ENCODE measurements around the gene CCT8L2. TPM values are rescaled to one million over a fixed set of nuclear protein-coding genes. Genes with fewer than 3 reads are reported as not detected.
"Not testable (repeated sequence)": the region's sequence is repeated elsewhere in the genome, so short reads cannot be mapped to it uniquely, and the experiment has no call there.

The CCT8L2 gene
- total RNA-seq, 1 experiment from 2014 or later: not detected

GRCh38 chr22:16625018-16625417 lies 32.4 kb upstream of the CCT8L2 start:
- H4K91ac ChIP-seq (ENCODE audit: insufficient read length, low read depth, low read length); H3K23me2 ChIP-seq (ENCODE audit: insufficient read length, low read depth, low read length, poor library complexity, severe bottlenecking); H2AK5ac ChIP-seq (ENCODE audit: insufficient read length, low read length); H3K4me2 ChIP-seq (ENCODE audit: insufficient read depth, insufficient read length, low read length); H3K27me3 Mint-ChIP-seq (ENCODE audit: low read depth); H3K4me1 Mint-ChIP-seq; H4K8ac ChIP-seq (replicated peaks; ENCODE audit: insufficient read length, low read depth, low read length); H3K9me3 ChIP-seq (ENCODE audit: control insufficient read depth, low read depth, low read length); H3K23ac ChIP-seq (ENCODE audit: insufficient read length, low read depth, low read length); H4K5ac ChIP-seq (ENCODE audit: insufficient read length, low read depth, low read length); H3K14ac ChIP-seq (ENCODE audit: insufficient read depth, low read length); H3K4ac ChIP-seq (ENCODE audit: low read depth, low read length); H3K36me3 Mint-ChIP-seq (ENCODE audit: insufficient read depth in 1 of 3, low read depth in 3 of 3); H3K9ac ChIP-seq (ENCODE audit: extremely low read depth, insufficient read length, low read length); H3K56ac ChIP-seq (ENCODE audit: insufficient read length, low read depth, low read length); H4K20me1 ChIP-seq (ENCODE audit: control insufficient read depth, insufficient read depth, insufficient read length); H3K27me3 ChIP-seq (ENCODE audit: insufficient read depth, low read length); H3K4me3 Mint-ChIP-seq; H2BK12ac ChIP-seq (ENCODE audit: insufficient read length, low read depth, low read length); H3K27ac Mint-ChIP-seq; H3K18ac ChIP-seq (ENCODE audit: insufficient read length, low read depth, low read length); H2BK15ac ChIP-seq (ENCODE audit: low read depth, low read length); H3T11ph ChIP-seq (ENCODE audit: low read length); H2BK120ac ChIP-seq (ENCODE audit: low read depth, low read length, poor library complexity, severe bottlenecking); H3K79me1 ChIP-seq (ENCODE audit: insufficient read depth, low read depth, low read length, poor library complexity, severe bottlenecking); H3K4me1 ChIP-seq (ENCODE audit: insufficient read depth, low read length); H2AFZ ChIP-seq (ENCODE audit: low read length); H2BK5ac ChIP-seq (ENCODE audit: insufficient read length, low read length); H3K79me2 ChIP-seq (ENCODE audit: insufficient read depth, low read length); H2BK20ac ChIP-seq (ENCODE audit: low read depth, low read length, poor library complexity, severe bottlenecking); H3K27ac ChIP-seq (ENCODE audit: insufficient read length, low read depth, low read length); DNase-seq: not testable (repeated sequence)
- WGBS (ENCODE audit: extremely low coverage, insufficient read length, low lambda C conversion rate): no CpG with 5 or more reads among the region's 2 CpGs
- H3K9me3 Mint-ChIP-seq: peaks cover 64 to 80% of the 10 kb centered on the region in 2 experiments

- H3K36me3 Mint-ChIP-seq (ENCODE audit: insufficient read depth in 1 of 3, low read depth in 3 of 3); H3K9me3 ChIP-seq (ENCODE audit: control insufficient read depth, low read depth, low read length); H3K79me1 ChIP-seq (ENCODE audit: insufficient read depth, low read depth, low read length, poor library complexity, severe bottlenecking); H3K4me3 Mint-ChIP-seq; H3K27me3 Mint-ChIP-seq (ENCODE audit: low read depth); H2BK12ac ChIP-seq (ENCODE audit: insufficient read length, low read depth, low read length); H4K8ac ChIP-seq (replicated peaks; ENCODE audit: insufficient read length, low read depth, low read length); H3K4ac ChIP-seq (ENCODE audit: low read depth, low read length); H4K91ac ChIP-seq (ENCODE audit: insufficient read length, low read depth, low read length); H2BK15ac ChIP-seq (ENCODE audit: low read depth, low read length); H3K4me1 Mint-ChIP-seq; H3K27ac ChIP-seq (ENCODE audit: insufficient read length, low read depth, low read length); H2BK5ac ChIP-seq (ENCODE audit: insufficient read length, low read length); H3K14ac ChIP-seq (ENCODE audit: insufficient read depth, low read length); H3K79me2 ChIP-seq (ENCODE audit: insufficient read depth, low read length); H3K23ac ChIP-seq (ENCODE audit: insufficient read length, low read depth, low read length); H3K4me2 ChIP-seq (ENCODE audit: insufficient read depth, insufficient read length, low read length); H2AFZ ChIP-seq (ENCODE audit: low read length); H2BK120ac ChIP-seq (ENCODE audit: low read depth, low read length, poor library complexity, severe bottlenecking); H3K23me2 ChIP-seq (ENCODE audit: insufficient read length, low read depth, low read length, poor library complexity, severe bottlenecking); H4K5ac ChIP-seq (ENCODE audit: insufficient read length, low read depth, low read length); DNase-seq; H2AK5ac ChIP-seq (ENCODE audit: insufficient read length, low read length); H3K18ac ChIP-seq (ENCODE audit: insufficient read length, low read depth, low read length); H3T11ph ChIP-seq (ENCODE audit: low read length); H3K27me3 ChIP-seq (ENCODE audit: insufficient read depth, low read length); H3K9ac ChIP-seq (ENCODE audit: extremely low read depth, insufficient read length, low read length); H4K20me1 ChIP-seq (ENCODE audit: control insufficient read depth, insufficient read depth, insufficient read length); H3K56ac ChIP-seq (ENCODE audit: insufficient read length, low read depth, low read length); H3K4me1 ChIP-seq (ENCODE audit: insufficient read depth, low read length); H2BK20ac ChIP-seq (ENCODE audit: low read depth, low read length, poor library complexity, severe bottlenecking); H3K27ac Mint-ChIP-seq: not testable (repeated sequence)
- peaks cover 65 to 78% of the 10 kb centered on the region in 2 experiments for H3K9me3 Mint-ChIP-seq
Observed at GRCh38 chr22:16623595-16623994, 31.0 kb upstream of the CCT8L2 start.
